Natural killer cell (primary cell): ENCODE results near the gene HOXA5. TPM values are rescaled to one million over a fixed set of nuclear protein-coding genes. Genes with fewer than 3 reads are reported as not detected.

Experiments used
- ATAC-seq, 3 donors: fragments of 150-1000 bp in 2 of 3; fragments of 200-7000 bp in 1 of 3; cut with Tn5 transposase; 1 replicate in 1 of 3; 2 replicates in 2 of 3; pipeline ENCODE4 v1.10.0; 2021; ENCODE audit warnings: mild to moderate bottlenecking in 2 of 3, moderate library complexity in 2 of 3
- DNase-seq, 2 donors: peaks; one replicate each; pipeline versions ENCODE4 v3.0.0 to v3.0.0-alpha.2; 2013 to 2021; ENCODE audit warnings: mixed read lengths in 1 of 2
- H3K27ac ChIP-seq: one replicate; pipeline ENCODE4 v1.5.1; 2013; ENCODE audit warnings: mild to moderate bottlenecking, low read length
- H3K27me3 ChIP-seq: one replicate; pipeline ENCODE4 v1.6.1; 2013; ENCODE audit warnings: low read length; ENCODE audit not compliant: control insufficient read depth, insufficient read depth
- H3K36me3 ChIP-seq: one replicate; pipeline ENCODE4 v1.6.1; 2013; ENCODE audit warnings: low read length; ENCODE audit not compliant: control insufficient read depth, insufficient read depth
- H3K4me1 ChIP-seq: one replicate; pipeline ENCODE4 v1.6.1; 2013; ENCODE audit warnings: low read length; ENCODE audit not compliant: control insufficient read depth, insufficient read depth
- H3K4me3 ChIP-seq: one replicate; pipeline ENCODE4 v1.5.1; 2013; ENCODE audit warnings: low read length
- H3K9me3 ChIP-seq: one replicate; pipeline ENCODE4 v1.6.1; 2013; ENCODE audit warnings: low read length; ENCODE audit not compliant: control insufficient read depth, insufficient read depth
- H3K27ac Mint-ChIP-seq, 2 donors: one replicate each; pipeline ENCODE4 v1.8.0; 2022; ENCODE audit warnings: mild to moderate bottlenecking in 2 of 2, mixed read lengths in 2 of 2, moderate library complexity in 1 of 2
- H3K27me3 Mint-ChIP-seq, 2 donors: one replicate each; pipeline ENCODE4 v1.8.0; 2022; ENCODE audit warnings: low read depth in 2 of 2, mixed read lengths in 2 of 2
- H3K36me3 Mint-ChIP-seq: one replicate; pipeline ENCODE4 v1.8.0; 2022; ENCODE audit warnings: mixed read lengths
- H3K4me1 Mint-ChIP-seq, 2 donors: one replicate each; pipeline ENCODE4 v1.8.0; 2022; ENCODE audit warnings: mixed read lengths in 2 of 2
- H3K4me3 Mint-ChIP-seq: one replicate; pipeline ENCODE4 v1.8.0; 2022; ENCODE audit warnings: mild to moderate bottlenecking, moderate library complexity, mixed read lengths
- H3K9me3 Mint-ChIP-seq, 2 donors: one replicate each; pipeline ENCODE4 v1.8.0; 2022; ENCODE audit warnings: mixed read lengths in 2 of 2
- WGBS: methylation state at CpG from one replicate; pipeline ENCODE4 v1.1.7; 2013; ENCODE audit warnings: missing lambda C conversion rate; ENCODE audit not compliant: insufficient coverage; 5-methylcytosine and 5-hydroxymethylcytosine counted together
- intact Hi-C: fragments of 100-400 bp; cut with micrococcal nuclease; formaldehyde crosslinking; loops from one replicate; pipeline ENCODE4 v1.14.2; 2022
- total RNA-seq, 4 donors: library from RNA; stranded (reverse); fragments of 120-200 nt in 1 of 4; gene quantifications; one replicate each; pipeline versions ENCODE4 v1.2.3 to v1.2.4, GENCODE V29; 2013 to 2022
- TF ChIP-seq, protein P1 (sequence below): fragments of 200-600 bp; IDR thresholded peaks from one replicate; pipeline ENCODE4 v1.8.0; 2022; ENCODE audit warnings: antibody characterized with exemption

The HOXA5 gene
- total RNA-seq, 3 donors from 2014 or later (not counting 1 experiment from before 2014, with no cell fraction given) = 0.29 to 13.0 (median 0.52) TPM

DNA sequence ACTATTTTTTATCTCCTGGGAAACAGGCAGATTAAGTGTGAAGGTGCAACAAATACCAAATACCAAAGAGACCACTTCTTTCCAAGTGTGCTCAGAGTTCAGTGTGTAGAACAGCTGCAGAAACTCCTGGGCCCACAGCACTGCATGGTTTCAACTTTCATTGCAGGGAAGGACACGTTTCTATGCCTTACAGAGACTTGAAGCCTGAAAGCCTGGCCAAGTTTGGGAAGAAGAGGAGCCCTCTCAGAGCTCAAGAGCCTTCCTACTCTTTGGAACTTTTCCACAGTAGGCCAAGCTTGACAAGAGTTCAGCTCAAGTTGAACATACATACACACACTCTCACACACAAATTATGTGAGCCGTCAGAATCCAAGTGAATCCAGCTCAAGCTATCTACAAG lies 15.4 kb downstream of the HOXA5 start:
- intact Hi-C loops = no loop called here
- Histone ChIP-seq H3K36me3 (no peaks in the 10 kb centered on the region), H3K27ac (no peak overlapping the region), H3K4me3 (no peak overlapping the region), H3K27me3 (no peaks in the 10 kb centered on the region), H3K4me1 (no peaks in the 10 kb centered on the region), H3K9me3 (no peaks in the 10 kb centered on the region)
- Mint-ChIP-seq H3K4me3 (no peak overlapping the region), H3K9me3 (no peaks in the 10 kb centered on the region), H3K4me1 (no peaks in the 10 kb centered on the region), H3K36me3 (no peaks in the 10 kb centered on the region), H3K27me3 (peaks cover 18 to 28% of the 10 kb centered on the region in 2 donors), H3K27ac (no peak overlapping the region)
- no peak for DNase-seq
- no peak for ATAC-seq
- TF ChIP-seq, protein P1, sequence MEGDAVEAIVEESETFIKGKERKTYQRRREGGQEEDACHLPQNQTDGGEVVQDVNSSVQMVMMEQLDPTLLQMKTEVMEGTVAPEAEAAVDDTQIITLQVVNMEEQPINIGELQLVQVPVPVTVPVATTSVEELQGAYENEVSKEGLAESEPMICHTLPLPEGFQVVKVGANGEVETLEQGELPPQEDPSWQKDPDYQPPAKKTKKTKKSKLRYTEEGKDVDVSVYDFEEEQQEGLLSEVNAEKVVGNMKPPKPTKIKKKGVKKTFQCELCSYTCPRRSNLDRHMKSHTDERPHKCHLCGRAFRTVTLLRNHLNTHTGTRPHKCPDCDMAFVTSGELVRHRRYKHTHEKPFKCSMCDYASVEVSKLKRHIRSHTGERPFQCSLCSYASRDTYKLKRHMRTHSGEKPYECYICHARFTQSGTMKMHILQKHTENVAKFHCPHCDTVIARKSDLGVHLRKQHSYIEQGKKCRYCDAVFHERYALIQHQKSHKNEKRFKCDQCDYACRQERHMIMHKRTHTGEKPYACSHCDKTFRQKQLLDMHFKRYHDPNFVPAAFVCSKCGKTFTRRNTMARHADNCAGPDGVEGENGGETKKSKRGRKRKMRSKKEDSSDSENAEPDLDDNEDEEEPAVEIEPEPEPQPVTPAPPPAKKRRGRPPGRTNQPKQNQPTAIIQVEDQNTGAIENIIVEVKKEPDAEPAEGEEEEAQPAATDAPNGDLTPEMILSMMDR = no peak
- 88% methylated on average over 2 of the region's 2 CpGs for WGBS

DNA sequence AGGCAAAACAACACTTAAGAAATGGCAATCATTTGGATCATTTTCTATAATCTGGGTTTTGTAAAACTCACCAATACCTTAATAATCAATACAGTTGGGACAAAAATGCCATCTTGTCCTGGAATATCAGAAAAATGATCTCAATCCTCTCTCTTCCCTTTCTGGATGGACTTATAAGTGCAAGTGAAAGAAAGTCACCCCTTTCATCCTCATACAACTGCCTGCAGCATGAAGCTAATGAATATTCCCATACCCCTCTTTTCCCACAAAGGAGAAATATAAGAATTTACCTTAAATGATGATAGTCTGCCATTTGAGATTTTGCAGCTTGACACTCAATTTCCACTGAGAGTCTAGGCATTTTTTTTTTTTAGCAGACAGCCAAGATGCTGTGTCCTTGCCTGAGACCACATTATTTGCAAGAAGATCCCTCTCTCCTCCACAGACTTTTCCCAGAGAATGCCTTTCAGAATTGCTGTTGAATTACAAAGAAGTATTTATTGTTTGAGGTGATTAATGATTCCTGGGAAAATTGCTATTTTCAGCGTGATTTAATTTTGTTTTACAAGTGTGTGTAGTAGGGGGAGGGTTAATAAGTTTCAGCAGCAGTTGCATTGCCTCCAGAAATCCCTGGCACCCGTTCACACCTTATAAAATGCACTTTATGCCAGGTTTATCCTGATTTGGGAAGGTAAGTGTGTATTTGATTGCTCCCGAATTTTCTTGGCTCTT lies 16.7 kb downstream of the HOXA5 start:
- Histone ChIP-seq H3K4me1 (no peaks in the 10 kb centered on the region), H3K36me3 (no peaks in the 10 kb centered on the region), H3K27me3 (no peaks in the 10 kb centered on the region), H3K27ac (no peak overlapping the region), H3K4me3 (no peak overlapping the region), H3K9me3 (no peaks in the 10 kb centered on the region)
- Mint-ChIP-seq H3K27ac (no peak overlapping the region), H3K4me3 (no peak overlapping the region), H3K9me3 (no peaks in the 10 kb centered on the region), H3K4me1 (no peaks in the 10 kb centered on the region), H3K36me3 (no peaks in the 10 kb centered on the region), H3K27me3 (peaks cover 15 to 28% of the 10 kb centered on the region in 2 donors)
- no peak for DNase-seq
- WGBS = 96% methylated on average over 2 of the region's 3 CpGs
- no peak for ATAC-seq
- TF ChIP-seq, protein P1 = no peak
- intact Hi-C loops = no loop called here

DNA sequence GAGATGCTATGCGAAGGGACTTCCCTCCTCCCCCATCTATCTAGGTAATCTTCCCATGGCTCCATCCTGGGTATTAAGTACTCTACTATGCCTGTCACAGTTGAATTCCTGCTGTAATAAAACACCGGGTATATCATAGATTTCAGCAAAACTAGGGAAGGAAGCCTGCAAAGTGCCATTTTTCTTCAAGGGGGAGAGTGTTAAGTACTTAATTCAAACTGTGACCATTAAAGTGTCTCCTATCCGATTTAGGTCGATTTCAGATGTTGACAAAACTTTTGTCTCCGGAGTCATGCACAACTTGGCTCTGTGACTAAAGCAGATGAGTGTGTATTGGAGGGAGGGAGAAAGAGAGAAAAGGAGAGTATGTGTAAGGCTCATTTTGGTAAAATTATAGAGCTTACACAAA lies 17.5 kb downstream of the HOXA5 start:
- Histone ChIP-seq H3K36me3 (no peaks in the 10 kb centered on the region), H3K4me3 (no peak overlapping the region), H3K27ac (no peak overlapping the region), H3K27me3 (no peaks in the 10 kb centered on the region), H3K9me3 (no peaks in the 10 kb centered on the region), H3K4me1 (no peaks in the 10 kb centered on the region)
- Mint-ChIP-seq H3K9me3 (no peaks in the 10 kb centered on the region), H3K36me3 (no peaks in the 10 kb centered on the region), H3K27ac (no peak overlapping the region), H3K27me3 (peaks cover 15 to 28% of the 10 kb centered on the region in 2 donors), H3K4me1 (no peaks in the 10 kb centered on the region), H3K4me3 (no peak overlapping the region)
- WGBS = 83% methylated on average over 5 of the region's 5 CpGs
- TF ChIP-seq, protein P1 = no peak
- intact Hi-C loops = no loop called here
- no peak for ATAC-seq
- no peak for DNase-seq
